ENCODE data around the gene EXOC3L1.

Gene EXOC3L1

GRCh38 chr16:67173808-67174705 lies 15.9 kb downstream of the EXOC3L1 start:
- H3K4me3 ChIP-seq (ENCODE audit: low read depth, low read length): peak overlapping the region; percentile 52

GRCh38 chr16:67173323-67173722 lies 16.6 kb downstream of the EXOC3L1 start:
- peak overlapping the region; percentile 52 for H3K4me3 ChIP-seq (ENCODE audit: low read depth, low read length)
- no peak for DNase-seq (ENCODE audit: low read depth)
- TF ChIP-seq CTCF (IDR thresholded peaks at IDR 0.05; ENCODE audit: control insufficient read depth, extremely low read depth, insufficient read depth): no peak

More at GRCh38 chr16:67173808-67174705, 15.9 kb downstream of the EXOC3L1 start:
- peak; percentile 92 for DNase-seq (ENCODE audit: low read depth)
- TF ChIP-seq CTCF (IDR thresholded peaks at IDR 0.05; ENCODE audit: control insufficient read depth, extremely low read depth, insufficient read depth): peak; percentile 54

GRCh38 chr16:67170949-67171649 lies 18.8 kb downstream of the EXOC3L1 start:
- no peak overlapping the region for H3K4me3 ChIP-seq (ENCODE audit: low read depth, low read length)
- TF ChIP-seq CTCF (IDR thresholded peaks at IDR 0.05; ENCODE audit: control insufficient read depth, extremely low read depth, insufficient read depth): no peak
- no peak for DNase-seq (ENCODE audit: low read depth)

- TF ChIP-seq CTCF (IDR thresholded peaks at IDR 0.05; ENCODE audit: control insufficient read depth, extremely low read depth, insufficient read depth): no peak
- DNase-seq (ENCODE audit: low read depth): no peak
- no peak within 1 kb of the TSS for H3K4me3 ChIP-seq (ENCODE audit: low read depth, low read length)
These were observed 19.6 kb downstream of the EXOC3L1 start, which contains the start of gene NOL3 for GRCh38 chr16:67170168-67170948. Gene NOL3 (plus strand): TSS chr16:67170538.

- TF ChIP-seq CTCF (IDR thresholded peaks at IDR 0.05; ENCODE audit: control insufficient read depth, extremely low read depth, insufficient read depth): 0 out of 2 replicates have a peak, but pooled peaks have one; percentile 15
- H3K4me3 ChIP-seq (ENCODE audit: low read depth, low read length): no peak overlapping the region
- DNase-seq (ENCODE audit: low read depth): no peak
These were observed 20.2 kb downstream of the EXOC3L1 start for GRCh38 chr16:67169642-67170167.

- no peak for TF ChIP-seq CTCF (IDR thresholded peaks at IDR 0.05; ENCODE audit: control insufficient read depth, extremely low read depth, insufficient read depth)
These were observed 20.9 kb downstream of the EXOC3L1 start for GRCh38 chr16:67169011-67169451.

More at GRCh38 chr16:67169011-67169451, 20.9 kb downstream of the EXOC3L1 start:
- H3K4me3 ChIP-seq (ENCODE audit: low read depth, low read length): no peak overlapping the region
- no peak for DNase-seq (ENCODE audit: low read depth)
